ENCODE measurements around the gene SYDE1.

DNA sequence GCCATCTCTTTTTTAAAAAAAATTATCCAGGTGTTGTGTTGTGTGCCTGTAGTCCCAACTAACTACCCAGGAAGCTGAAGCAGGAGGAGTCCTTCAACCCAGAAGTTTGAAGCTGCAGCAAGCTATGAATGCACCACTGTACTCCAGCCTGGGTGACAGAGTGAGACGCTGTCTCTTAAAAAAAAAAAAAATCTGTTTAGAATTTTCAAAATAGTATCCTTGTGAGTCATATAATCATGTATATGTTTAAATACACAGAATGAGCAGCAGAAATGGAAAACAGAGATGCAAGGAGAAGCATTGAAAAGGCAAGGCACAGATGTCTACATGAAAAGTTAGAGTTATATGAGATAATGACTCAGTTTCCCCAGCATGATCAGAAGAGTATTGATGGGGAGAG is 31.2 kb downstream of the SYDE1 start:
- no peak for TF ChIP-seq ZNF274 (IDR thresholded peaks at IDR 0.05; ENCODE audit: low read depth, low read length)
- no peak for TF ChIP-seq YY1 (IDR thresholded peaks at IDR 0.05; ENCODE audit: insufficient read depth, insufficient read length)
- no peak for TF ChIP-seq SUZ12 (IDR thresholded peaks at IDR 0.05; ENCODE audit: extremely low read depth, insufficient read depth, insufficient read length)

Data from NT2/D1 (cell line).